Activated T-helper 1 cell treated with anti-CD3 and anti-CD28 coated beads, Interleukin-12 subunit alpha, Interleukin-12 subunit beta, Interleukin-2, Interleukin-4 antibody, amounts not matched to agents 30 ng/mL and 10 ng/mL and 1 ng/mL, durations not matched to agents 14 hours and 24 hours and 36 hours (primary cell): ENCODE measurements around the gene AKT1S1. TPM values are rescaled to one million over a fixed set of nuclear protein-coding genes. Genes with fewer than 3 reads are reported as not detected.
"Not testable (repeated sequence)": the region's sequence is repeated elsewhere in the genome, so short reads cannot be mapped to it uniquely, and the experiment has no call there.

ENCODE experiments used
- DNase-seq: peaks from one replicate; pipeline ENCODE4 v3.0.0; 2021; ENCODE audit warnings: low spot score
- H3K27ac Mint-ChIP-seq: one replicate; pipeline ENCODE4 v1.8.0; 2021; ENCODE audit warnings: mild to moderate bottlenecking, mixed read lengths
- H3K27me3 Mint-ChIP-seq: one replicate; pipeline ENCODE4 v1.8.0; 2022; ENCODE audit warnings: mild to moderate bottlenecking, moderate library complexity, mixed read lengths; ENCODE audit not compliant: insufficient read depth
- H3K36me3 Mint-ChIP-seq: one replicate; pipeline ENCODE4 v1.8.0; 2021; ENCODE audit warnings: low read depth, mixed read lengths
- H3K4me1 Mint-ChIP-seq: one replicate; pipeline ENCODE4 v1.8.0; 2021; ENCODE audit warnings: low read depth, mixed read lengths
- H3K4me3 Mint-ChIP-seq: one replicate; pipeline ENCODE4 v1.8.0; 2021; ENCODE audit warnings: mild to moderate bottlenecking, moderate library complexity, mixed read lengths
- H3K9me3 Mint-ChIP-seq: one replicate; pipeline ENCODE4 v1.8.0; 2021; ENCODE audit warnings: mixed read lengths
- intact Hi-C: fragments of 100-400 bp; cut with micrococcal nuclease; formaldehyde crosslinking; loops from one replicate; pipeline ENCODE4 v1.15.1; 2024
- total RNA-seq: library from RNA; stranded (reverse); gene quantifications from 2 replicates; pipeline ENCODE4 v1.2.3, GENCODE V29; 2022

AKT1S1 gene
- total RNA-seq, 1 donor from 2014 or later: 32.2 TPM

GRCh38 chr19:49819452-49820115, 57.6 kb downstream of the AKT1S1 start:
- H3K9me3 Mint-ChIP-seq, H3K36me3 Mint-ChIP-seq, H3K27me3 Mint-ChIP-seq, DNase-seq: not testable (repeated sequence)
- intact Hi-C loops: loop anchor here (10.0 kb wide), 2 partner anchors 165 to 225 kb away; partner anchors contain the start of gene PRR12
- Mint-ChIP-seq H3K4me1 (peaks cover 19% of the 10 kb centered on the region), H3K27ac (peak overlapping the region; percentile 93), H3K4me3 (peak overlapping the region; percentile 94)

Other genes starting within 250 kb of the AKT1S1 start
- gene RRAS, start 237.2 kb downstream of the AKT1S1 start, total RNA-seq: 4.4 and 4.7 TPM in 2 replicates
- gene SCAF1, start 235.1 kb downstream of the AKT1S1 start, total RNA-seq: 75.4 and 79.7 TPM in 2 replicates
- gene IRF3, start 211.5 kb downstream of the AKT1S1 start, total RNA-seq: 149 and 156 TPM in 2 replicates
- gene BCL2L12, start 211.4 kb downstream of the AKT1S1 start, total RNA-seq: 72.2 and 73.7 TPM in 2 replicates
- gene PRMT1, start 200.1 kb downstream of the AKT1S1 start, total RNA-seq: 450 and 462 TPM in 2 replicates
- 6.0 and 6.9 TPM in 2 replicates for gene ADM5, start 187.8 kb downstream of the AKT1S1 start, total RNA-seq
- 3.1 and 3.9 TPM in 2 replicates for gene CPT1C, start 186.2 kb downstream of the AKT1S1 start, total RNA-seq
- gene TSKS, start 114.0 kb downstream of the AKT1S1 start, total RNA-seq: 1.3 and 2.0 TPM in 2 replicates
- 61.1 and 63.6 TPM in 2 replicates for gene AP2A1, start 110.4 kb downstream of the AKT1S1 start, total RNA-seq
- 14.0 and 18.8 TPM in 2 replicates for gene FUZ, start 64.1 kb downstream of the AKT1S1 start, total RNA-seq
- 54.2 and 54.5 TPM in 2 replicates for gene MED25, start 59.1 kb downstream of the AKT1S1 start, total RNA-seq
- 107 and 113 TPM in 2 replicates for gene PTOV1, start 26.2 kb downstream of the AKT1S1 start, total RNA-seq
- gene PNKP, start 9.8 kb downstream of the AKT1S1 start, total RNA-seq: 138 and 141 TPM in 2 replicates
- 38.7 and 41.8 TPM in 2 replicates for gene TBC1D17, start 347 bp upstream of the AKT1S1 start, total RNA-seq
- 50.0 and 51.5 TPM in 2 replicates for gene IL4I1, start 19.5 kb upstream of the AKT1S1 start, total RNA-seq
- 50.7 and 52.0 TPM in 2 replicates for gene ATF5, start 51.9 kb upstream of the AKT1S1 start, total RNA-seq
- 231 and 238 TPM in 2 replicates for gene NUP62, start 52.1 kb upstream of the AKT1S1 start, total RNA-seq
- not detected in 2 replicates for gene SIGLEC11, start 83.8 kb upstream of the AKT1S1 start, total RNA-seq
- gene VRK3, start 148.0 kb upstream of the AKT1S1 start, total RNA-seq: 66.7 and 69.4 TPM in 2 replicates
- 10.1 and 11.8 TPM in 2 replicates for gene ZNF473, start 148.7 kb upstream of the AKT1S1 start, total RNA-seq